NCI-H128 (cell line): ENCODE results near the gene DNM2.
A peak's percentile ranks its signal among the peaks of the same experiment; 100 is the strongest.
"Not testable (repeated sequence)": the region's sequence is repeated elsewhere in the genome, so short reads cannot be mapped to it uniquely, and the experiment has no call there.

Experiments used
- DNase-seq: peaks from one replicate; lab custom pipeline; 2025; ENCODE audit not compliant: unreplicated experiment; lab: John Stamatoyannopoulos, UW

The DNM2 gene

GRCh38 chr19:10717356-10718204, at the start of gene DNM2:
TSS of gene DNM2 (plus strand) at chr19:10718079. CDS start at chr19:10718243, 164 bp downstream.
- peak; percentile 99 for DNase-seq

- no peak for DNase-seq
These were observed 48.6 kb upstream of the DNM2 start for GRCh38 chr19:10669246-10669645.

GRCh38 chr19:10670182-10670581, 47.7 kb upstream of the DNM2 start:
- DNase-seq, result no peak

- DNase-seq, result no peak
These were observed 46.7 kb upstream of the DNM2 start for GRCh38 chr19:10670876-10671804.

- DNase-seq, result not testable (repeated sequence)
These were observed 46.0 kb upstream of the DNM2 start for GRCh38 chr19:10671922-10672321.

- DNase-seq, result not testable (repeated sequence)
These were observed 42.7 kb upstream of the DNM2 start for GRCh38 chr19:10675214-10675613.

- DNase-seq, result no peak
These were observed 40.1 kb upstream of the DNM2 start for GRCh38 chr19:10677751-10678150.

- DNase-seq, result no peak
These were observed 39.1 kb upstream of the DNM2 start for GRCh38 chr19:10678813-10679212.

- no peak for DNase-seq
These were observed 38.1 kb upstream of the DNM2 start for GRCh38 chr19:10679743-10680142.

- DNase-seq, result no peak
These were observed 37.2 kb upstream of the DNM2 start for GRCh38 chr19:10680545-10681135.

GRCh38 chr19:10681658-10682057, 36.2 kb upstream of the DNM2 start:
- DNase-seq, result no peak

GRCh38 chr19:10682397-10683063, 35.3 kb upstream of the DNM2 start:
- no peak for DNase-seq

GRCh38 chr19:10683064-10683426, 34.8 kb upstream of the DNM2 start:
- no peak for DNase-seq

GRCh38 chr19:10683582-10683981, 34.3 kb upstream of the DNM2 start:
- no peak for DNase-seq

- no peak for DNase-seq
These were observed 32.7 kb upstream of the DNM2 start for GRCh38 chr19:10685210-10685609.

- no peak for DNase-seq
These were observed 31.7 kb upstream of the DNM2 start for GRCh38 chr19:10686193-10686592.

GRCh38 chr19:10686661-10687517, 31.0 kb upstream of the DNM2 start:
- DNase-seq, result no peak

- DNase-seq, result no peak
These were observed 30.2 kb upstream of the DNM2 start for GRCh38 chr19:10687518-10688288.

- no peak for DNase-seq
These were observed 29.2 kb upstream of the DNM2 start for GRCh38 chr19:10688545-10689280.
